Gastrocnemius medialis (tissue), 4 donors: ENCODE measurements around the gene FNDC10.

ENCODE experiments used
- POLR2A ChIP-seq, 2 donors: fragments of 450-650 bp; IDR thresholded peaks; one replicate each; pipeline ENCODE4 v1.6.1; 2017; ENCODE audit warnings: antibody characterized with exemption in 2 of 2, mild to moderate bottlenecking in 2 of 2, moderate library complexity in 2 of 2
- TF ChIP-seq, protein P1 (sequence below), 5 experiments: fragments of 450-650 bp in 3 of 5; fragments of 200-600 bp in 2 of 5; sonication (generic) in 2 of 5; IDR thresholded peaks in 4 of 5; conservative IDR thresholded peaks in 1 of 5; 1 replicate in 4 of 5; 2 replicates in 1 of 5; pipeline ENCODE4 v1.5.1; 2016 to 2019; ENCODE audit warnings: antibody characterized with exemption in 5 of 5, mild to moderate bottlenecking in 3 of 5, moderate library complexity in 3 of 5

DNA sequence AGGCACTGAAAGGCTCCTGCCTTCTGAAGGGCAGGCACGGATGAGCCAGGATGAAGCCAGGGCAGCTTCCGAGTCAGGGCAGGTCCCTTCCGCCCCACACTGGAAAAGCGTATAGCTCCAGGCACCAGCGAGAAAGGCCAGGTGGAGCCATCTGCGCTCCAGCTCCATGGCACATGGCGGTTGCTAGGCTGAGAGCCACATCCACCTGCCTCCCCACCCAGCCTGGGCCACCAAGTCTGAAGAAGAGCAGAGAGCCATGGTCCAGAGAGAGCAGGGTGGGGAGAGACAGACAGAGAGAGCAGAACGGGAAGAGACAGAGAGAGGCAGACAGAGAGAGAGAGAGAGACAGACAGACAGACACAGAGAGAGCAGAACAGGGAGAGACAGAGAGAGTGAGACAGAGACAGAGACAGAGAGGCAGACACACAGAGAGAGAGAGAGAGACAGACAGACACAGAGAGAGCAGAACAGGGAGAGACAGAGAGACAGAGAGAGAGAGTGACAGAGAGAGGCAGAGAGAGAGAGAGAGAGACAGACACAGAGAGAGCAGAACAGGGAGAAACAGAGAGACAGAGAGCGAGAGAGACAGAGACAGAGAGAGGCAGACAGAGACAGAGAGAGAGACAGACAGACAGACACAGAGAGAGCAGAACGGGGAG, 5.2 kb downstream of the FNDC10 start:
- TF ChIP-seq, protein P1, sequence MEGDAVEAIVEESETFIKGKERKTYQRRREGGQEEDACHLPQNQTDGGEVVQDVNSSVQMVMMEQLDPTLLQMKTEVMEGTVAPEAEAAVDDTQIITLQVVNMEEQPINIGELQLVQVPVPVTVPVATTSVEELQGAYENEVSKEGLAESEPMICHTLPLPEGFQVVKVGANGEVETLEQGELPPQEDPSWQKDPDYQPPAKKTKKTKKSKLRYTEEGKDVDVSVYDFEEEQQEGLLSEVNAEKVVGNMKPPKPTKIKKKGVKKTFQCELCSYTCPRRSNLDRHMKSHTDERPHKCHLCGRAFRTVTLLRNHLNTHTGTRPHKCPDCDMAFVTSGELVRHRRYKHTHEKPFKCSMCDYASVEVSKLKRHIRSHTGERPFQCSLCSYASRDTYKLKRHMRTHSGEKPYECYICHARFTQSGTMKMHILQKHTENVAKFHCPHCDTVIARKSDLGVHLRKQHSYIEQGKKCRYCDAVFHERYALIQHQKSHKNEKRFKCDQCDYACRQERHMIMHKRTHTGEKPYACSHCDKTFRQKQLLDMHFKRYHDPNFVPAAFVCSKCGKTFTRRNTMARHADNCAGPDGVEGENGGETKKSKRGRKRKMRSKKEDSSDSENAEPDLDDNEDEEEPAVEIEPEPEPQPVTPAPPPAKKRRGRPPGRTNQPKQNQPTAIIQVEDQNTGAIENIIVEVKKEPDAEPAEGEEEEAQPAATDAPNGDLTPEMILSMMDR (IDR thresholded peaks at IDR 0.05 in 4 of 5, conservative IDR thresholded peaks at IDR 0.05 in 1 of 5), result no peak
- no peak for TF ChIP-seq POLR2A (IDR thresholded peaks at IDR 0.05)
